AML-193 (cell line): ENCODE measurements around the gene CAPZA2.
"Not testable (repeated sequence)": the region's sequence is repeated elsewhere in the genome, so short reads cannot be mapped to it uniquely, and the experiment has no call there.

ENCODE experiments used
- DNase-seq, 2 experiments: peaks; one replicate each; lab custom pipeline; 2025; lab: John Stamatoyannopoulos, UW

The CAPZA2 gene

DNA sequence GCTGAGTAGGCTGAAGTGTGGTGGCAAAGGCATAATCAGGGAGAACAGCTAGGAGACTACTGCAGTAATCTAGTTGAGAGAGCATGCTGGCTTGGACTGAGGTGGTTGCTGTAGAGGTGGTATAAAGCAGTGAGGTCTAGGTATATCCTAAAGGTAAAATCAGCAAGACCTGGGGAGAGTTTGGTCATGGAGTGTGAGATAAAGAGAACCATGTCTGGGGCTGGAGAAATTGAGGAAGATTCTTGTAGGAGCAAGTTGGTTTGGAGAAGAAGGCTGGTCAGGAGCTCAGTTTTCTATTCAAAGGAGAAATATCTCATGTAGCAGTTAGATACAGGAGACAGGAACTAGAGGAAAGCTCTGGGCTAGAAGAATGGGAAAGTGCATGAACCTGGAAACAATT lies 58.0 kb downstream of the CAPZA2 start:
- DNase-seq, result no peak

DNA sequence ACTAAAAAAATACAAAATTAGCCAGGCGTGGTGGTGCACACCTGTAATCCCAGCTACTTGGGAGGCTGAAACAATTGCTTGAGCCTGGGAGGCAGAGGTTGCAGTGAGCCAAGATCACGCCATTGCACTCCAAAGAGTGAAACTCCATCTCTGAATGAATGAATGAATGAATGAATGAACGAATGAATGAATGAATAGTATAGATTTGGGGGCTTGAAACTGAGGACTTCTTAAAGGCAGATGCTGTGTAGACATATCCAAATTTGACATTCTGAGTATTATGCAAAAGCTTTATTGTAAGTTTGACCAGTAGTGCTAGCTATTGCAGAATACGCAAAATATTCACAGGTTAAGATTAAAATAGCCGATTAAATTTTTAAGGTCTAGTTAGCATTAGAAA lies 60.2 kb downstream of the CAPZA2 start:
- DNase-seq, result no peak

DNA sequence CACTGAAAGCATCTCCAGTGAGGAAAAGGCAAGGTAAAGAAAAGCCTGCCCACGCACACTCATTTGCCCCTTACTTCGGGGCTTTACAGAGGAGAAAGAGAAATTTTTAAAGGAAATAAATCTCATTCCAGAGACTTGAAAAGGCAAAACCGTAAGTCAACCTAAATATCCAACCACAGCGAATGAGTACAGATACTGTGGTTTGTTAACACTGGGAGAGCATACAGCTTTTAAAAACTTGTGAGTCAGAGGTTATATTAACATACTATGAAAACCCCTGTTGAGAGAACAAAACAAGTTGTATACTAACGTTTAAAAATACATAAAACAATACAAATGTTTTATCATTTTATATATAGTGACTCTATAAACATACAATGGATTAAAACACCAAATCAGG lies 62.4 kb downstream of the CAPZA2 start:
- no peak for DNase-seq

DNA sequence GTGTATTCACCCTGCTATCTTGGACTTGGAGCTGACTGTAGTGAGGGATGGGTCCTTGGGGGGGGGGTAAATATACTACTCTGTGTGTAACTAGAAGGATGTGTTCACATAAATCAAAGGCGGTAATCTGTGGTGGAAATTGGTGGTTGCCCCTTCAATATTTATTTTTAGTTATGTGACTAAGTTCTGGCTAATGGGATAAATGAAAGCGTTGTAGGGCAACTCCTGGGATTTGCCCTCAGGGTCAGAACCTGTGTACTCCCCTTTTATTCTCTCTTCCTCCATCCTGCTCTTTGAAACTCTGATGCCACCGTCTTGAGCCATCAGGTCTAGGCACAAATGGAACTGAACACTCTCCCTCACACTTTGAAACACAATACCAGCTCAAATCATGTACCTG lies 66.6 kb downstream of the CAPZA2 start:
- no peak for DNase-seq

DNA sequence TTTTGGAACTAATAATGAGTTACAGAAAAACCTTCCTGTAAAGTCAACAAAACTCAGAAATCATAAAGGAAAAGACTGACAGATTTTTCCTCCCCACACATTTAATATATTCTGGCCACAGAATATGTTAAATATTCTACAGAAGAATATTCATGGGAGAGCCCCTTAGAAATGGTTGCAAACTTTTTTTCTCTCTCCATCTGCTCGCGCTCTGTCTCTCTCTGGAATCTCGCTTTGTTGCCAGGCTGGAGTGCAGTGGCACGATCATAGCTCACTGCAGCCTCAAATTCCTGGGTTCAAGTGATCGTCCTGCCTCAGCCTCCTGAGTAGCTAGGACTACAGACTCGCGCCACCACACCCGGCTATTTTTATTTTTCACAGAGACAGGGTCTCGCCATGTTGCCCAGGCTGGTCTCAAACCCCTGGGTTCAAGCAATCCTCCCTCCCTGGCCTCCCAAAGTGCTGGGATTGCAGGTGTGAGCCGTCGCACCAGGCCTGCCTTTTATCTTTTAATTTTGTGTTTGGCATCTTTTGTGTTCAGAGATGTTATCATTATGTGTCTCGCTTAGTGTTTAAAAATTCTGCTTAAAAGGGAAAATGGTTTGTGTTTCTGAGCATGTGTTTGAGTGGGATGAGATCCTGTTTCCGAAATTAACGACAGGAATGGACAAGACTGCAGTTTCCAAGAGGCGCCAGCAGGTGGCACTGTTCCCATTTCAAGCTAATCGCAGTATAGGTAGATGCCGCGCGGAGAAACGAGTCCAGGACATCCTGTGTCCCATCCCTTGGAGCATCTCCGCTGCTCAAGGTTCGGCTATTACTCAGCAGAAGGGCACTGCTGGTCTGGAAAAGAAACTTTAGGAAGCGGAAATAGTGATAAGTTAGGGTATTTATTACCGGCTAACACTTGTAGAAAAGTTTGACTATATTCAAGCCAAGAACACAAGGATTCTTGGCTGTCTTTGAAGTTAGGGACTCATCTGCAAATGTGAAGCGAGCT lies 67.8 kb downstream of the CAPZA2 start:
- DNase-seq, result peak; percentile 31 to 53

DNA sequence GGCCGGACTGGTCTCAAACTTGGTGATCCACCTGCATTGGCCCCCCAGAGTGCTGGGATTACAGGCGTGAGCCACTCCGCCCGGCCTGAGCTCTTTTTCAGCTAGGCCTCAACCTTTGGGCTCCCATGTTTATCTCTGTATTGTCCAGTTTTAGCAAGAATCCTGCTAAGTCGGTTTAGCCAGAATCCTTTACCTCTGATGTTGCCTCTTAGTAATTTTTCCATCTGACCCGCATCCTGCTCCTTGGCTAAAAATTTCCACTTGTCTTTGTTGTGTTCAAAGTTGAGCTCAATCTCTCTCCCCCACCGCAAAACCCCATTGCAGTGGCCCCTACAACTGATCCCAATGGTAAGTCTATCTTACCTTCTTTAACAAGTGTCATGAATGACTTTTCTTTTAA lies 70.2 kb downstream of the CAPZA2 start:
- no peak for DNase-seq

DNA sequence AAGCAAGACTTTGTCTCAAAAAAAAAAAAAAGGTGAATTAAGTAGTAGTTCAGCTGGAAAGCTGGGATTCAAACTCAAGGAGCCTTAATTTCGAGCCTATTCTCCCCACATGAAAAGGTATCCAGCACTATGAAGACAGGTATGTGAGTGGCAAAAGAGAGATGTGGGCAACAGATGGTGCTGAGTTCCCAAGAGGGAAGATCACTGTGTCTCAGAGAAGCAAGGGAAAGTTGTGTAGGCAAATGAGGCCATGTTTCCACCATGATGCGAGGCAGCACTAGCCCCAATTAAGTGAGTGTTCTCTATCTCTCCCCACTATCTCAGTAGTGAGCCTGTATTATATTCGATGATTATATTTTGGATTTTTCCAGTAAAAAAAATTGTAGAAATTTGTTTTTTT lies 71.1 kb downstream of the CAPZA2 start:
- DNase-seq, result no peak

DNA sequence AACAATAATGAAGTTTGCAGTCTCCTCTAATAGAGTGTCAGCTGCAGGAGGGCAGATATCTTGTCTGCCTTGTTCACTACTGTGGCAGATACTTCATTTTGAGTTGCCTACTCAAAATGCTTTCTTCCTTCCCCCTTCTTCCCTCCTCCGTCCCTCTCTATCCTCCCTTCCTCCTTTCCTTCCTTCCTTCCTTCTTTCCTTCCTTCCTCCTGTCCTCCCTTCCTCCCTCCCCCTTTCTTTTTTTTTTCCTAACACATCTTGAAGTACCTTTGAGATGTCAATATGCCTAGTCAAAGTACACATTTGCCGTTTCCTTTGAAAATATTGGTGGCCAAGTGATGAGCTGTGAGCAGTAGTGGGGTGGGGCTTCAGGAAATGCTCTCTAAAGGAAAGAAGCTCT lies 72.2 kb downstream of the CAPZA2 start:
- no peak for DNase-seq

DNA sequence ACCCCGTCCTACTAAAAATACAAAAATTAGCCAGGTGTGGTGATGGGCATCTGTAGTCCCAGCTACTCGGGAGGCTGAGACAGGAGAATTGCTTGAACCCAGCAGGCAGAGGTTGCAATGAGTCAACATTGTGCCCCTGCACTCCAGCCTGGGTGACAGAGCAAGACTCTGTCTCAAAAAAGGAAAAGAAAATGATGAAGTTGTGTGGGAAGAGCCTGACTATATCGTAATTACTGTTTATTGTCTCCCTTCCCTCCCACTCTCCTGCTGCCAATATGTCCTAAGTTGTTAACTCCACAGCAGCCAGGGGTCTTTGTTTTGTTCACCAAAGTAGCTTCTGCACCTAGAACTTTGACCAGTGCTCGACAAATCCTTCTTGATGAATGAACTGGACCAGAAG lies 74.5 kb downstream of the CAPZA2 start:
- DNase-seq, result not testable (repeated sequence)

DNA sequence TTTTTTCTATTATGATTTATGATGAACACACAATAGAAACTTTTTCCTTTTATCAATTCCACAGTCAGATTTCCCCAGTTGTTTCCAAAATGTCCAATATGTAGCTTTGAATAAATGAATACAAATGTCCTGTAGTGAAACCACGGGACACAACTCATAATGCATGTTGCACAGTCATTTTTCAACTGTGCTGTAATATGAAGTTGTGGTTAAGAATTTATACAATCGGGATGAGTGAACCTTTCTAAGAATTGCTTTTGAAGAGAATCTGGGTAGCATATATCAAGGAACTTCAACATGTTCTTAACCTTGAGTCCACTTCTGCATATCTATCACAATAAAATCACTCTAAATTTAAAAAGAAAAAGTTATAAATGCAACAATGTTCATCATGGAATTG lies 76.3 kb downstream of the CAPZA2 start:
- DNase-seq, result no peak

DNA sequence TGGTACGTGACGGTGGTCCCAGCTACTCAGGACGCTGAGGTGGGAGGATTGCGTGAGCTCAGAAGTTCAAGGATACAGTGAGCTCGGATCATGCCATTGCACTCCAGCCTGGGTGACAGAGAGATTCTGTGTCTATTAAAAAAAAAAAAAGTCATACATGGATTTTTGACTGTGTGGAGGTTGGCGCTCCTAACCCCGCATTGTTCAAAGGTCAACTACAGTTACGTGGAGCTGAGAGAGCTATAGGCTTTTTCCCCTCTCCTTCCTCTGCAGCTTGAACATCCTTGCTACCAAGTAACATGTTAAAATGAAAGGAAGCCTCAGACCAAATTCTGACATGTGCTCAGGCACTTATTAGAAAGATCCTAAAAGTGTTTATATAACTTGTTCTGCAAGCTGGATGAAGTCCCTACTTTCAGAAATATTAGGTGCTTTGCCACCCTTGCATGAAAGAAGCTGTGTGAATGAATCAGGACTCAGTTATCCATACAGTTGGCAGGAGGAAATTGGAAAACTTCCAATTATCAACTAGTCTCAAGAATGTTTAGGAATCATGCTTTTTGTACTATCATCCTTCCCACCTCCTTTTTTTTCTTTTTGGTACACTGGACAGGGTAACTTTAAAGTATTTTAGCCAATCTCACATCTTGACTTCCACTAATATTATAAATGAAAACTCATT lies 78.4 kb downstream of the CAPZA2 start:
- DNase-seq, result no peak

DNA sequence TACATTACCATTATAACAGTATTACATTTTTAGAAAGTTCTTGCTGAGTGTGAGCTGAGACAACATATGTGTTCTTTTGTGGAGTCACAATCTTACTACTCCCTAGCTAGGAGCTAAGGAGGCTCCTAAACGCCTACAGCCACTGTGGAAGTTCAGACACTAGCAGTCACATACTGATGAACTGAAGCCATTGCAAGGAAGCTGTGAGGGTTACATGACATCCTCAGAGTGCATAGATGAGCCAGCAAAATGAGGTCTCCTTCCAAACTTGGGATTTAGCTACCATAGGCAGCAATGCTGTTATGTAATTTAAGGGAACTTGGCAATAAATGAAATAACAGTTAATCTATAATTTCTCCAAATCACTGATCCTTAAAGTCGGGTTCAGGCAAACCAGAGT lies 80.1 kb downstream of the CAPZA2 start:
- DNase-seq, result no peak

DNA sequence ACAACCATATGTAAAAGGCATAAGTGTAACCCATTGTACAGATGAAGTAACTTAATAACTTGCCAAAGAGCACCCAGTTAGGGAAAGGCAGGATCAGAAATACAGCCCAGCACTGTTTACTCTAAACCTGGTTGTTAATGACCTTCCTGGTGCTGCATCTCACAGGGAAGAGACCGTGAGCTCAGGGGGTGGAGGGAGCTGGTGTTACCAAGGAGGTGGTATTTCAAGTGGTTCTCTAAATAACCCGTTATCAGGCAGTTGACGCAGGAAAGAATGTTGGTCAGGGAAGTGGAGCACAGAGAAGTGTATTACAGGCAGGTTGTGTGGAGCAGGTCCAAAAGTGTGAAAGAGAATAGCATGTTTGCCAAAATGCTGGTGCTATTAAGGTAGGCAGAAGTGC lies 86.5 kb downstream of the CAPZA2 start:
- no peak for DNase-seq

DNA sequence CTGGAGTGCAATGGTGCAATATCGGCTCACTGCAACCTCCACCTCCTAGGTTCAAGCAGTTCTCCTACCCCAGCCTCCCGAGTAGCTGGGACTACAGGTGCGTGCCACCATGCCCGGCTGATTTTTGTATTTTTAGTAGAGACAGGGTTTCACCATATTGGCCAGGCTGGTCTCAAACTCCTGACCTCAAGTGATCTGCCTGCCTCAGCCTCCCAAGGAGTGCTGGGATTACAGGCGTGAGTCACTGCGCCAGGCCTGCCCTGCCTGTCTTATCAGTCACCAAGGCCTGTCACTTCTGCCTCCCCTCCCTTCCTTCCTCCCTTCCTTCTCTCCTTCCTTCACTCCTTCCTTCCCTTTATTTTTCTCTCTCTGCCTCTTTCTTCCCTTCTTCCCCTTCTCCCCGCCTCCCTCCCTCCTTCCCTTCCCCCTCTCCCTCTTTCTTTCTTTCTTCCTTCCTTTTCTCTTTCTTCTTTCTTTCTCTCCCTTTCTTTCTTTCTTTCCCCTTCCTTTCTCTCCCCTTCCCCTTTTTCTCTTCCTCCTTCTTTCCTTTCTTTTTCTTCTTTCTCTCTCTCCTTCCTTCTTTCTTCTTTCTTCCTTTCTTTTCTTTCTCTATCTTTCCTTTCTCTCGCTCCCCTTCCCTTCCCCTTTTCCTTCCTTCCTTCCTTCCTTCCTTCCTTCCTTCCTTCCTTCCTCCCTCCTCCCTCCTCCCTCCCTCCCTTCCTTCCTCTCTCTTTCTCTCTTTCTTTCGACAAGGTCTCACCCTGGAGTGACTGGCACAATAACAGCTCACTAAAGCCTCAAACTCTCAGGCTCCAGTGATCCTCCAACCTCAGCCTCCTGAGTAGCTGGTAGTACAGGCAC lies 87.8 kb downstream of the CAPZA2 start:
- DNase-seq, result no peak

DNA sequence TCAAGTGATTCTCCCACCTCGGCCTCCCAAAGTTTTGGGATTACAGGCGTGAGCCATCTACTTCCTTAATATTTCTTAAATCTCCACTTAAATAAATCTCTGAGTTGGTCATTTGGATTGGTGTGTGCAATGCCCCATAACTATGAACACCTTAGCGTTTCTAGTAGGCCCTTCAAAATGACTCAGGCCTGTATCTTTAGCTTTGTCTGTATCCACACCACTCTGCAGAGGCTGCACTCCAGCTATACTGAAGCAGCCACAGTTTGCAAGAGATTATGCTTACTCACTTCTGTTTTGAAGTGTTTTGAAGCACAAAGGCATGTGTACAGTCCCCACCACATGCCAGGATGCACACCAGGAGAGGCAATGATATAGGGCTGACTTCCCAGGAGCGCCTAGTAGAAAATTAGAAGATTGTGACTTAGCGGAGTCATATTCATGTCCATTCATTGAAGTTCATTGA lies 88.5 kb downstream of the CAPZA2 start:
- no peak for DNase-seq

DNA sequence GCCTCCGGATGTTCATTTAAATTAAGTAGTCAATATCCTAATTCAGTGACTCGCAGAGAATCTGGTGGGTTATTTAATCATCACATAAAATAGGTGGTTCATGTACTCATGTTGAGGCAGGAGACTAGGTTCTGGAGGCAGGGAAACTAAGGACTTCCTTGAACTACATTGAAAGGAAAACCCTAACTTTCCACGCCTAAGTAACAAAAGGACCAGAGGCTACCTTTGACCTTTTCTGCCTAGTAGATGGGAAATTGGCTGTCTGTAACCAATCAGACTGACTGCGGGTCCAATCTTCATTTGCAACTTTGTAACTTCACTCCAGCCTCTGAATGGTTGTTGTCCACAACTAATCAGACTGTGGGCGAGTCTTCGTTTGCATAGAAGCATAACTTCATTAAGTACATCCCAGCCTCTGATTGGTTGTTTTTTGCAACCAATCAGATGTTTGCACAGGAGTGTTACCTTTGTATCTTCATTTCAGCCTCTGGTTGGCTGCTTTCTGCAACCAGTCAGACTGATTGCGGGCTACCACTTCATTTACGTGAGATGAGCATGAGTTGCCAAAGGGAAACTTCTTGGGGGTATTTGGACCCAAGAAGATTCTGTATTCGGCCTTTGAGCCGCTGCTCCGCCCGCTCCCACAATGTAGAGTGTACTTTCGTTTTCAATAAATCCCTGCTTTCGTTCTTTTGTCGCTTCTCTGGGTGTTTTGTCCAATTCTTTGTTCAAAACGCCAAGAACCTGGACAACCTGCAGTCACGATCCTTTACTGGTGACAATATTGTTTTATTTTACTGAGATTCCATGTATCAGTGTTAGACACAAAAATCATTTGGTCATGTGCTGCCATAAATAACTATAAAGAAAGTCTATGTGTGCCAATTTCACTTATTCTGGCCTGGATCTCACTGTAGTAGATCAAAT lies 89.2 kb downstream of the CAPZA2 start:
- DNase-seq, result no peak

DNA sequence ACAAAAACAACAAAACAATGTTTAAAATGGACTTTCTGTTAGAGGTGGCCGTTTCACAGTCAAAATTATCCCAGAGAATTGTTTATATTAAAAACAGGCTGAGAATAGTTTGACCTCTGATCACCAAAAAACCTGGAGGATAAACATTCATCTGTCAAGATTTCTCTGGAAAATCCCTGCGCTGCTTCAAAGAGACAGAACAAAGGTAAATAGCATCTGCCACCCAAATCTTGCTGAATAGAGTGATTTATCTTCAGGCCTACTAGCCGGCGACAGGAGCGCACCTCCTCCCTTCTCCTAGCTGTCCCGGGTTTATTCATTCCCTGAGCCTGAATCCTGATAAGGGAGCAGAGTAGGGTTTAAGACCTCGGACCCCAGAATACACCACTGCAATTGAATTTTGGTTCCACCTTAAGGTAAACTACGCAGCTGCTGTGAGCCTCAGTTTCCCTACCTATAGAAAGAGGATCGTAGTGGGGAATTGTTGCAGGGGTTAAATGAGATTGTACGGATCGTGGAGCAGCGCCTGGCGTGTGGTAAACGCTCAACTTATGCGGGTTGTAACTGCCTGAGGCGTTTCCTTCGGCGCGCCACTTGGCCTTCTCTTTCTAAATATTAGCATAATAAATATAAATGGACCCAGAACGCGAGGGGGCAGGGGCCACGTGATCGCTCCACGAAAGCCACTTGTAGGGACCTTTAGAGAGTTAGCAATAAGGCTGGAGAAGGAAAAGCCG lies 90.4 kb downstream of the CAPZA2 start:
- DNase-seq, result no peak

DNA sequence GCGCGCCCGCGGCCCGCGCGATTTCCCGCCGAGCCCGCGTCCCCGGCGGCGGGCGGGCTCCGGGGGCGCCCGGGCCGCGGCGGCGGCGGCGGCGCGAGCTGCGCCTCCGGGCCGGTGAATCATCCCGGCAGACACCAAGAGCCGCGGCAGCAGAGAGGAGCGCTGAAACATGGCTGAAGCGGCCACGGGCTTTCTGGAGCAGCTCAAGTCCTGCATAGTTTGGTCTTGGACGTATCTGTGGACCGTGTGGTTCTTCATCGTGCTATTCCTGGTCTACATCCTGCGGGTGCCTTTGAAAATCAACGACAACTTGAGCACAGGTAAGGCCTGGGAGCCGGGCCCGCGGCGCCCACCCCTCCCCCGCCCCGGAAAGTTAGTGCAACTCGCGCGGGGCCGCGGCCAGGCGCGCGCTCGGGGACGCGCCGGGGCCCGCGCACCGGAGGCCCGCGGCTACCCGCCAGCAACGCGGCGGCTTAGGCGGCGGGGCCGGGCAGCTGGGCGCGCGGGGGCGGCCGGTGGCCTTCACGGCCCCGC lies 91.1 kb downstream of the CAPZA2 start, which contains the start of gene ST7:
ST7 (plus strand) TSS at position 130 of the 534 bp plus-strand sequence; CDS start at position 170, 40 bp downstream.
- no peak for DNase-seq

DNA sequence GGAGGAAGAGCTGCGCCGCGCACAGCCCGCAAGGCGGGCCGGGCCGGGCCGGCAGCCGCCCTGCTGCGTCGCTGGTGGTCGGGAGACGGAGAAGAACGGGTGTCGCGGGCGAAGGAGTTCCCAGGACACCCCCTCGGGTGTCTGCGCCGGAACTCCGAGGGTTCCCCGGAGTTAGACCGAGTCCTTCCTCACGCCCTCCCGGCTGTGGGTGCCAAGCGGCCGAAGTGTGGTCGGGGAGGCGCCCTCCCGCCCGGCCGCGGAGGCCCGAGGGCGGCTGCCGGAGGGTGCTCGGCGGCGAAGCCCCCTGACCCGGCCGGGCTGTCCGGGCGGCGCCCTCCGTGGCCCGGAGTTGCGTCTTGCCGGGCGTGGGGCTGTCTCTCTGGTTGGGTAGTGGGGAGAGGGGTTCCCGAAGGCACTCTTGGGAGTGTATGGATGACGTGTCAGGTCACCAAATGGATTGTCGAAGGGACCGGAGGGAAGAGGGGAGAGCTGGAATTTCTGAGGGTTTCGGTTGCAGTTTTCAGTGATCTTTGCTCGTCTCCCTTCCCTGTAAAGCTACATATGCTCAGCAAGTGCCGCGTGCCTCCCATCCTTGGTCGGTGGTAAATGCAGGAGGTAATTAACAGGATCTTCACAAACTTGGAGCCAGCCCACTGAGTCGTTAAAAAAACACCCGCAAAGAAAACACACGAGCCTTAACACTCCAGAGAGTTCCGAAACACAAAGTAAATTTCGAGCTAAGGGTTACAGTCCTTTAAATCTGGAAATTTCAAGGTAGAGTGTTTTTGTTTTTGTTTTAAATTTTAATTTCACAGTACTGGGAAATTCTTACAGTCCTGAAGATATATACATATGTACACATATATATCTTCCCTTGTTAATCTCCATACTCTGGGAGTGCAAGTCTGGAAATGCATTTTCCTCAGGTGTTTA lies 91.8 kb downstream of the CAPZA2 start:
- no peak for DNase-seq
